Astrocyte (in vitro differentiated cells and primary cell): Measurements from ENCODE around the gene MYOM3.

Experiments used
- EZH2 ChIP-seq: IDR thresholded peaks from 2 replicates; pipeline ENCODE4 v1.6.1; 2012; ENCODE audit warnings: mild to moderate bottlenecking, low read length, inconsistent platforms; ENCODE audit not compliant: insufficient read depth
- TF ChIP-seq, protein P1 (sequence below): IDR thresholded peaks from 2 replicates; pipeline ENCODE4 v1.5.1; 2011; ENCODE audit warnings: low read depth, mild to moderate bottlenecking, inconsistent platforms, low read length, moderate library complexity; ENCODE audit not compliant: insufficient read depth

DNA sequence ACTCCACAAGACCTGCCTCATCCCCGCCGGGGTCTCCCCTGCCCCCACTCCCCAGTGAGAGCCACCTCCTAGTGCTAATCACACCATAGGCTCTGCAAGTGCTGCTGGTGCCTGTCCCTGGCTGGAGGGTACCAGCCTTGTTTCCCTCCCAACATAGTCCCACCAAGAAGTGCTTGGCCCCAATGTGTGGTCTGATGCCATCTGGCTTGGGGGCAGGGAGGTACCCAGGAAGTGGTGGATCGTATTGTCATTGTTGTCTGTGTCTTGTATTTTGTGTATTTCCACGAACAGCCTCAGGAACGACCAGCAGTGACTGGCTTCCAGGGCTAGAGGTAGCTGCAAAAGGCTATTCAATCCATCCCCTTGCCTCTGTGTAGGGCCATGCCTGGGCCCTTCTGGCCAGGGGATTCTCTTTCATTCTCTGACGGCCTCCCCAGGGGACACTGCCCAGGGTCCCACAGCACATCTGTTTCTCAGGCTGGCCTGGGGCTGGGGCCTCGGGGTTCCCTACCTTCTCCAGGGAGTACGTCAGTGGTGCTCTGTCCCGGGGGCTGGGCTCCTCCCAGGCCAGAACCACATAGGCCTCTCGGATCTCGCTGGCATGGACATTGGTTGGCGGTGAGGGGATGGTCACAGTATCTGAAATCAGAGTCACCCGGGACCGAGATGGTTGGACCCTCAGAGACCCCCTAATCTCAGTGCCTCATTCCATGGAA is 22.8 kb downstream of the MYOM3 start:
- TF ChIP-seq, protein P1, sequence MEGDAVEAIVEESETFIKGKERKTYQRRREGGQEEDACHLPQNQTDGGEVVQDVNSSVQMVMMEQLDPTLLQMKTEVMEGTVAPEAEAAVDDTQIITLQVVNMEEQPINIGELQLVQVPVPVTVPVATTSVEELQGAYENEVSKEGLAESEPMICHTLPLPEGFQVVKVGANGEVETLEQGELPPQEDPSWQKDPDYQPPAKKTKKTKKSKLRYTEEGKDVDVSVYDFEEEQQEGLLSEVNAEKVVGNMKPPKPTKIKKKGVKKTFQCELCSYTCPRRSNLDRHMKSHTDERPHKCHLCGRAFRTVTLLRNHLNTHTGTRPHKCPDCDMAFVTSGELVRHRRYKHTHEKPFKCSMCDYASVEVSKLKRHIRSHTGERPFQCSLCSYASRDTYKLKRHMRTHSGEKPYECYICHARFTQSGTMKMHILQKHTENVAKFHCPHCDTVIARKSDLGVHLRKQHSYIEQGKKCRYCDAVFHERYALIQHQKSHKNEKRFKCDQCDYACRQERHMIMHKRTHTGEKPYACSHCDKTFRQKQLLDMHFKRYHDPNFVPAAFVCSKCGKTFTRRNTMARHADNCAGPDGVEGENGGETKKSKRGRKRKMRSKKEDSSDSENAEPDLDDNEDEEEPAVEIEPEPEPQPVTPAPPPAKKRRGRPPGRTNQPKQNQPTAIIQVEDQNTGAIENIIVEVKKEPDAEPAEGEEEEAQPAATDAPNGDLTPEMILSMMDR, result no peak
- TF ChIP-seq EZH2, result no peak
